NOMO-1 treated with dmso at 0.1 percent for 144 hours (cell line): ENCODE results near the gene STIMATE.

Experiments
- DNase-seq: peaks from one replicate; lab custom pipeline; 2025; ENCODE audit not compliant: unreplicated experiment; lab: John Stamatoyannopoulos, UW

The STIMATE gene

DNA sequence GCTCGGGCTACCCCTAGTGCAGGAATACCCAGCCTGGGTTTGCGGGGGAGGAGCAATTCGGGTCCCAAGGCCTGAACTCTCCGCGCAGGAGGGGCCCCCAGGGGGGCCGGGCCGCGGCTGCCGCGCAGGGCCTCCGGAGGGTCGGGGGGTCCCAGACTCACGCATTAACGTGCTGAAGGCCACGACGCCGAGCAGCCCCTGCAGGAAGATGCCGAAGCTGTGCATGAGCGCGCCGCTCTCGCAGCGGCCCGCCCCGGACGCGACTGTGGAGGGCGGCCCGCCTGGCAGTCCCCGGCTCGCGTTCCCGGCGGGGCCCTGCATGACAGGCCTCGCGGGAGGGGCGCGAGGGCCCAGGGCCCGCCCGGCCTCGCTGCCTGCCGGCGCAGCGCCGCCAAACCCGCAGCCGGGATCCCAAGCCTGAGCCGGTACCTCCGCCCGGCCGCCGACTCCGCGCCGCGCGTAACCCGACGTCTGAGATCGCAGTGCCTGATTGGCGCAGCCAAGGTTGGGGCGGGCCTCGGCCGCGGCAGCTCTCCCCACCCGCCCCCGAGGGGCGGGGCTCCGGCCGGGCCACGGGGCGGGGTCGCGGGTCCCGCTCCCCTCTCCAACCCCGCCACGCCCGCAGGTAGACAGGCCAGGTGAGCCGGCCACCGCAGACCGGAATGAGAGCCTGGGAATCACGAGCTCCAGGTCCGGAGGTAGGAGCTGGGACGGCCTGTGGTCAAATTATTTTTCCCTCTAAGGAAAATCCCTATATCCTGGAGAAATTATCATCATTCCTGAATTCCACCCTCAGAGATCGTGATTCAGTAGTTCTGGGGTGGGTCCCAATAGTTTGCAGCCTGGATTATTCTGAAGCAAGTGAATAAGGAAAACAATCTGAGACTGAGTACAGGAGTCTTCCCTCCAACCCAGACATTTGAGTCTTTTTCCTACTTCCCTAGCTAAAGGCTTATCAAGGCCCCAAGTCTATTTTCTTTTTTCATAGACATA lies at the start of gene STIMATE:
TSS of gene STIMATE (minus strand) at position 419 of the 993 bp plus-strand sequence. CDS start at position 321, 98 bp downstream.
- DNase-seq, result peak; percentile 81

- DNase-seq, result no peak
These were observed 42.3 kb upstream of the STIMATE start for GRCh38 chr3:52939600-52939999.

GRCh38 chr3:52934630-52935530 lies 37.5 kb upstream of the STIMATE start:
- DNase-seq, result peak; percentile 28

GRCh38 chr3:52931889-52932288 lies 34.5 kb upstream of the STIMATE start:
- no peak for DNase-seq

DNA sequence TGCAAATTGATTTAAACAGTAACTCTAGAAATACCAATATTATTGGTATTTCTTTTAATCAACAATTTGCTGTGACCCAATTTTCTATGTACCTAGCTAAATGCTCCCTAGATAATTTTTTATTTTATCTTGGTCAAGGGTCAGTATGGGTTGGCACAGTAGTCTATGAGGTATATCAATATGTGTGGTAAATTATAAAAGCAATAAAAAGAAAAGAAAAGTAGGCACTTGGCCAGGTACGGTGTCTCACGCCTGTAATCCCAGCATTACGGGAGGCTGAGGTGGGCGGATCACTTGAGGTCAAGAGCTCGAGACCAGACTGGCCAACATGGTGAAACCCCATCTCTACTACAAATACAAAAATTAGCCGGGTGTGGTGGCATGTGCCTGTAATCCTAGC lies 34.0 kb upstream of the STIMATE start:
- DNase-seq, result no peak

GRCh38 chr3:52930748-52931147 lies 33.4 kb upstream of the STIMATE start:
- DNase-seq, result peak; percentile 25

- DNase-seq, result no peak
These were observed 29.2 kb upstream of the STIMATE start for GRCh38 chr3:52926554-52926953.

DNA sequence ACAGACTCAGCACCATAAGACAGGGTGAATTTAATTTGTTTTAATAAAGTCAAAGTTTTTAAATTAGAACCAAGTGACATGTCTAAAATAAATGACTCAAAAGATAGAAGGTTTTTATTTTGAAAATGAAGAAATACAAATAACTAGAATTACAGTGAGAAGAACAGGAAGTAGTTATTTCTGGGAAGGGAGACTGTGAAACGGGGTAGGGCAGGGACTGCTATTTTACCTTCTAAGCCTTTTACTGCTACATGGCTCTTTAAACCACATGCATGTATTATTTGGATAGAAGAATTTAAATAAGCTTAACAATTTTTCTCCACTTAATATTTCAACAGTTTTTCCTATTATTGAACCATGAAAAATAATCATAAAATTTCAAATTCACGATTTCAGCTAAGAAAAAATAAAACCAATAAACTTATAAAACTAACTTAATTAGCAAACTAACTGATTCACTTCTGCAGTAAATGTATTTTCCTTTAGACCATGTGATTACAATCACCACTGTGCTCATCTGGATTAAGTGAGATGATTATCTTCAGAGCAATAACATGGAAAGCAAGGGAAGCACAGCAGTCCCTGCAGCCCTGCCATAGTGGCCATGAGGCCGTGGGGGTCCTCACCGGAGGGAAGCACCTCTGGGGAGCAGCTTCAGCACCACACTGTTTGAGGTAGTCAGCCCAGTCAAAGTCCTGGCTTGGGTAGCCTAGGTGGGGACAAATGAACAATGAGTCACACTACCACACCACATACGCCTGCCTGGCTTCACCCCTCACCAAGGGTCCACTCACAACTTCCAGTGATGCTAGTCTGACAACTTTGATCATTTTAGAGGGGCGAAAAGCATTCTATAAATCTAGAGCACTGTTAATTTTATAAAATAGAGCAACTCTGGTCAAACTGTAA lies 28.3 kb upstream of the STIMATE start:
- no peak for DNase-seq

- no peak for DNase-seq
These were observed 26.6 kb upstream of the STIMATE start for GRCh38 chr3:52923963-52924362.

DNA sequence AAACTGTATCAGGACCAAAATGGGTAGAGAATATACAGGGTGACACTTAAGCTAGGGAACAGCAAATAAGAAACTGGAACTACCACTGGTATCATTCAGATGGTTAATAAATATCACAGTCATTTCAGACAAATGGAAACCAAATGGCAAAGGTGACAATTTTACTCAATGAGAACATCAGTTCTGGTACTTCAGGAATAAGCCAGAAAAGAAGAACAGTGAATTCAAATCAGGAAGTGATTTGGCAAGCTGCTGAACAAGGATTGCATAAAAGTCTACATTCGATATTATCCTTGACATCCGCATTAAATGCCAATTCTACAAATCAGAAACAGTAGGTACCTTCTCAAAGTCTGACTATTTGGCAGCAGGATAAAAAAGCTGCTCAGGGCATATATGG lies 23.5 kb upstream of the STIMATE start:
- no peak for DNase-seq

GRCh38 chr3:52917044-52917443 lies 19.7 kb upstream of the STIMATE start:
- DNase-seq, result no peak

- DNase-seq, result no peak
These were observed 17.9 kb upstream of the STIMATE start for GRCh38 chr3:52915294-52915693.

GRCh38 chr3:52912885-52913731 lies 15.8 kb upstream of the STIMATE start:
- no peak for DNase-seq

DNA sequence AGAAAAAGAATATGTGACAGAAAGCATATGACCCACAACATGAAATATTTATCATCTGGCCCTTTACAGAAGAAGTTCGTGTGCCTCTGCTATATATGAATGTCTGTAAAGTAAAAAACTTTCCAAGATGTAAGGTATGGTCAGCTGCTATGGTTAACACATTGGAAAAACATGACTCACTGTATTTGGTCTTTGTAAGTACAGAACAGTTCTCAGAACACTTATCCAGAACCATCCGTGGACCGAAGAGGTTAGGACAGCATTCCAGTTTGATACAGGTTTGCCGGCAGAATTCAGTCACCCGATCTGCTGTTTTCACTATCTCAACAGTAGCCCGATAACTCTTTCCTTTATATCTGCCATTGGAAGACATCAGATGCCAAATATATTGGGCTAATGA lies 13.5 kb upstream of the STIMATE start:
- no peak for DNase-seq

DNA sequence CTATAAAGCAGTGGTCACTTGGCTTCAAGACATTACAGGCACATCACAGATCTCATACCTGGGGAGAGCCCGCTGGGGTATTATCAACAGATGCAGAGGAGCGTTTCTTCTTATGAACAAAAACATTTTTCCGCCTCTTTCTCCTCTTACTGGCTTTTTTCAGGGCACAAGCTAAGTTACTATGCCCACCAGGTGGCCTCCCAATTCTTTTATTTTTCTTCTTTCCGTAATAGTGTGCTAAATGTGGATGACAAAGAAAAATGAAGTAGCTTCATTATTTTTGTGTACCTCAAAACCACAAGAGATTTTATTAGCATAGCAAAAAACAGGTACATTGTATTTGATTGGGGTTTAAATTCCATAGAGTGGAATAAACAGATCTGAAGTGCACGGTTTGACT lies 10.1 kb upstream of the STIMATE start:
- no peak for DNase-seq

GRCh38 chr3:52904552-52904951 lies 7.2 kb upstream of the STIMATE start:
- DNase-seq, result no peak

GRCh38 chr3:52904000-52904399 lies 6.7 kb upstream of the STIMATE start:
- DNase-seq, result no peak

- no peak for DNase-seq
These were observed 735 bp downstream of the STIMATE start for GRCh38 chr3:52896613-52897012.

DNA sequence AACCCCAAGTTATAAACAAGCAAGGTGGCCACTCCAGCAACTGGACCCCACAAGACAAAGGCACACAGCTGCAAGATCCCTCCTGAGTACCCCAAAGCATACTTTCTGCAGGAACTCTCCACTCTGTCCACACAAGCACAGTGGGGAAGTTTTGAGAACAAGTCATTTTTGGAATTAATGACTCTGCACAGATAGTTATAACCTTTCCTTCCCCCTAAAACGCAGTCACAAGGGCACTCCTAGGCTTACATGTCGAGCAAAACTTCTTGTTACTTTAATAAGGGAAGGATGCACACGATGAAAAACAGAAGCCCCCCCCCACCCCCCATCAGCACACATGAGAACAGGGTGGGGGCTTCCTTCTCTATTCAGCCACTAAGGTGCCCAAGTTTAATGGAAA lies 1.2 kb downstream of the STIMATE start:
- no peak for DNase-seq

GRCh38 chr3:52895418-52895817 lies 1.9 kb downstream of the STIMATE start:
- DNase-seq, result no peak
